Psoas muscle (tissue), 8 donors: ENCODE data around the gene ZNF385A. TPM values are rescaled to one million over a fixed set of nuclear protein-coding genes. Genes with fewer than 3 reads are reported as not detected.
A peak's percentile ranks its signal among the peaks of the same experiment; 100 is the strongest.

ENCODE experiments used
- ATAC-seq, 4 donors: fragments of 200-7000 bp; cut with Tn5 transposase; one replicate each; pipeline ENCODE4 v1.9.1; 2020; ENCODE audit warnings: moderate library complexity in 3 of 4, mild to moderate bottlenecking in 2 of 4
- DNase-seq, 2 donors: peaks; one replicate each; pipeline ENCODE4 v3.0.0-alpha.2; 2020
- H3K27ac ChIP-seq: fragments of 200-600 bp; one replicate; pipeline ENCODE4 v1.8.0; 2022
- H3K27me3 ChIP-seq, 3 donors: fragments of 200-600 bp in 1 of 3; one replicate each; pipeline versions ENCODE4 v1.6.1 to v1.8.0; 2013 to 2022; ENCODE audit warnings: low read length in 2 of 3, mild to moderate bottlenecking in 2 of 3, moderate library complexity in 1 of 3; ENCODE audit not compliant: insufficient read depth in 3 of 3
- H3K36me3 ChIP-seq, 2 donors: fragments of 200-600 bp in 1 of 2; one replicate each; pipeline versions ENCODE4 v1.6.1 to v1.8.0; 2013 to 2022; ENCODE audit warnings: low read depth in 1 of 2, mild to moderate bottlenecking in 1 of 2, moderate library complexity in 1 of 2; ENCODE audit not compliant: insufficient read depth in 1 of 2
- H3K4me1 ChIP-seq: fragments of 200-600 bp; one replicate; pipeline ENCODE4 v1.8.0; 2022
- H3K4me3 ChIP-seq: fragments of 200-600 bp; one replicate; pipeline ENCODE4 v1.8.0; 2022; ENCODE audit warnings: mild to moderate bottlenecking
- H3K9me3 ChIP-seq: fragments of 200-600 bp; one replicate; pipeline ENCODE4 v1.8.0; 2022
- CTCF ChIP-seq: fragments of 200-600 bp; IDR thresholded peaks from one replicate; pipeline ENCODE4 v1.8.0; 2022; ENCODE audit warnings: antibody characterized with exemption
- WGBS, 3 donors: extraction: QIAGEN DNeasy Blood & Tissue Kit; methylation state at CpG; one replicate each; pipeline versions ENCODE4 v1.1.6 to v1.1.7; 2013; 5-methylcytosine and 5-hydroxymethylcytosine counted together
- intact Hi-C, 2 donors: fragments of 100-400 bp; cut with DNase I; formaldehyde crosslinking; loops; one replicate each; pipeline versions ENCODE4 v1.11.0 to v1.14.2; 2022
- polyA plus RNA-seq, 3 donors: library from polyadenylated mRNA; stranded (reverse); fragments of 200-250 nt; gene quantifications; one replicate each; pipeline ENCODE4 v1.2.3, GENCODE V29; 2013
- total RNA-seq, 4 donors: library from RNA; stranded (reverse); fragmentation: NEBNext Ultra II Directional in 2 of 4; extraction: Animal tissue kit (Norgen Biotek cat#: 25700) in 2 of 4; gene quantifications; one replicate each; pipeline versions ENCODE4 v1.2.1 to v1.2.4, GENCODE V29; 2021 to 2023
- donor health status: healthy with polysubstance abuse.
- donor health status: DM: no; HTN: no; CAD: no; lungs with moderate emphysema.
- donor health status: Bipolar disorder and iron deficiency.
- donor health status: healthy.
- donor health status: DM: yes; HTN: yes; CAD: no.
- donor health status: DM: no; HTN: no; CAD: no.
- donor health status: DM: no; HTN: no; CAD: no.
- donor health status: DM: yes; HTN: yes; CAD: no.

The ZNF385A gene
- total and polyA plus RNA-seq, 7 donors: 4.9 to 85.8 (median 28.0) TPM

GRCh38 chr12:54375259-54375579, 9.3 kb downstream of the ZNF385A start:
- ATAC-seq: no peak
- Histone ChIP-seq H3K27me3 (no peaks in the 10 kb centered on the region), H3K4me1 (peaks cover 53% of the 10 kb centered on the region), H3K36me3 (peaks cover 0 to 42% of the 10 kb centered on the region in 2 donors), H3K9me3 (no peaks in the 10 kb centered on the region), H3K27ac (peak overlapping the region; percentile 36), H3K4me3 (no peak overlapping the region)
- TF ChIP-seq CTCF: no peak
- peak in 1 of 2 donors; percentile 44 for DNase-seq
- 51 to 81% (median 71%) methylated on average over 2 of the region's 2 CpGs for WGBS, 3 donors
- intact Hi-C loops: loop anchor here in 1 of 2 donors (10.0 kb wide), 1 partner anchor 390 kb away; the partner anchor contains the start of gene HOXC10

GRCh38 chr12:54374562-54375258, 9.8 kb downstream of the ZNF385A start:
- peaks cover 49% of the 10 kb centered on the region for H3K4me1 ChIP-seq
- H3K27ac ChIP-seq: peak overlapping the region; percentile 36
- peaks cover 0 to 42% of the 10 kb centered on the region in 2 donors for H3K36me3 ChIP-seq

GRCh38 chr12:54373649-54374561, 10.6 kb downstream of the ZNF385A start:
- peak in 1 of 2 donors; percentile 32 for DNase-seq
- Histone ChIP-seq H3K27me3 (no peaks in the 10 kb centered on the region), H3K9me3 (no peaks in the 10 kb centered on the region), H3K4me3 (no peak overlapping the region), H3K36me3 (peaks cover 0 to 42% of the 10 kb centered on the region in 2 donors), H3K4me1 (peaks cover 43% of the 10 kb centered on the region), H3K27ac (peak overlapping the region; percentile 39)
- no peak for ATAC-seq
- TF ChIP-seq CTCF: no peak
- intact Hi-C loops: loop anchor here in 1 of 2 donors (10.0 kb wide), 1 partner anchor 389 kb away; the partner anchor contains the start of gene HOXC10
- WGBS, 3 donors: 82 to 91% (median 88%) methylated on average over 10 of the region's 10 CpGs

More at GRCh38 chr12:54374562-54375258, 9.8 kb downstream of the ZNF385A start:
- intact Hi-C loops: loop anchor here in 1 of 2 donors (10.0 kb wide), 1 partner anchor 390 kb away; the partner anchor contains the start of gene HOXC10
- 31 to 53% (median 46%) methylated on average over 2 of the region's 2 CpGs for WGBS, 3 donors
- Histone ChIP-seq H3K9me3 (no peaks in the 10 kb centered on the region), H3K27me3 (no peaks in the 10 kb centered on the region), H3K4me3 (no peak overlapping the region)
- no peak for ATAC-seq
- peak; percentile 41 to 61 for DNase-seq
- TF ChIP-seq CTCF: no peak

DNA sequence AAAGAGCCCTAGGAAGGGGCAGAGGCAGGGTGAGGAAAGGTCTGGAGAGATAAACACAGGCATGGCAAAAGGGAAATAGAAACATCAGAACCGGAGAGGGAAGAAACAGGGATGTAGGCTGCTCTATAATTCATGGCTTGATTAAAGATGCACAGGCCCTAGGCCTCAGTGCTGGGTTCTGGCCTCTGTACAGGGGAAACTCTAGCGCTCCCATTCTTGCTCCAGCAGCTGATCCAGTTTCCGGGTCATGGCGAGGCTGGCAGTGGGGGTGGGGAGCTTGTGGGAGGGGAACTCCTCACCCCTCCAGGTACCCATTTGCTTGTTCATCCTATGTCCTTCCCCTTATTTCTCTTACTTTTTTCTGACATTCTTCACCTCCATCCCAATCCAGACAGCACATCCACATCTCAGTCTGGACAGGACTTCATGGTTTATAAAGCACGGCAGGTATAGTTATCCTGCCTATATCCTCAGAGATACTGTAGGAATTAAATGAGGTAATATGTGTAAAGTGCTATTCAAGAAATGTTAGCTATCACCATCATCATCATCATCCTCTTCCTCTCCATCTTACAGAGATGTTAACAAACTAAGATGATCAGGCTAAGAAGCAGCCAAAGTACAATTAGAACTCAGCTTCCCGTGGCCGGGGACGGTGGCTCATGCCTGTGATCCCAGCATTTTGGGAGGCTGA, 12.3 kb downstream of the ZNF385A start:
- Histone ChIP-seq H3K27me3 (no peaks in the 10 kb centered on the region), H3K4me3 (no peak overlapping the region), H3K9me3 (no peaks in the 10 kb centered on the region), H3K27ac (peak overlapping the region; percentile 37), H3K36me3 (peaks cover 0 to 28% of the 10 kb centered on the region in 2 donors), H3K4me1 (peaks cover 33% of the 10 kb centered on the region)
- ATAC-seq (peak; percentile 24 to 48 (median 45)), DNase-seq (peak; percentile 57 to 80)
- TF ChIP-seq CTCF: no peak
- intact Hi-C loops: loop anchor here in 1 of 2 donors (10.0 kb wide), 1 partner anchor 387 kb away; the partner anchor contains the start of gene HOXC10
- 36 to 43% (median 40%) methylated on average over 8 of the region's 8 CpGs for WGBS, 3 donors
